Measurements from ENCODE around the gene TREX2.
"Not testable (repeated sequence)": the region's sequence is repeated elsewhere in the genome, so short reads cannot be mapped to it uniquely, and the experiment has no call there.

The TREX2 gene

DNA sequence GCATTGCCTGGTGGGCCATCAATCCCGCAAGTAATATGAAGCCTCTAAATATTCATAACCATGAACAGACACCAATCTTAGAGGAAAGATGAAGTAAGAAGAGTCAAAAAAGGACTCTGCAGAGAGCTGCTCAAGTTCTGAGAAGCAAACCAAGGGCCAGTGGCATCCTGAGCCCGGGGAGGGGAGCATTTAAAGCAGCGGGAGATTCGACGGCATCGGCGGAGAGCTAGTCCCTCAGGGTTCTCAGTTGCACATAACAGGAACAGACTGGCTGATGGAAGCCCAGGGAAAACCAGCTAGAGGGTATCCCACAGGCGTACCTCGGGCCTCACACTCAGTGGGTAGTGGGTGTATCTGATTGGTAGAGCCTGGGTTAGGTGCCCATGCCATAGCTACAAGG, 39.8 kb downstream of the TREX2 start:
- no peak for DNase-seq

GRCh38 chrX:153405426-153405825, 40.4 kb downstream of the TREX2 start:
- DNase-seq, result no peak

DNA sequence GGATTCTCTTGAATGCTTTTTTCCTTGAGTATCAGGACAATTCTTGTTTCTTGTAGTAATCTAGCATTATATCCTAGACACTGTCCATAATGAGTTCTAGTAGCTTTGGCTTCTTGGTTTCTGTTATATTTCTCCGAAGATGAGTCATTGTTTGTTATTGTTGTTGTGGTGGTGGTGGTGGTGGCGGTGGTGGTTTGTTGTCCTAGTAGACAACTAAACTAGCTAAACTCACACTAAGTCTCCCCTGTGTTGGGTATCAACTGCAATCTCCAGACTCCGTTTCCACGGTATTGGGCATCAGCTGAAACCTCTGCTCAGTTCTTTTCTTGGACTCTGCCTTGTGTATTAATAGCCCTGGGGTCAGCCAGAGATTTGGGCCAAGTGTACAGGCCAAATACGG, 41.5 kb downstream of the TREX2 start:
- not testable (repeated sequence) for DNase-seq

DNA sequence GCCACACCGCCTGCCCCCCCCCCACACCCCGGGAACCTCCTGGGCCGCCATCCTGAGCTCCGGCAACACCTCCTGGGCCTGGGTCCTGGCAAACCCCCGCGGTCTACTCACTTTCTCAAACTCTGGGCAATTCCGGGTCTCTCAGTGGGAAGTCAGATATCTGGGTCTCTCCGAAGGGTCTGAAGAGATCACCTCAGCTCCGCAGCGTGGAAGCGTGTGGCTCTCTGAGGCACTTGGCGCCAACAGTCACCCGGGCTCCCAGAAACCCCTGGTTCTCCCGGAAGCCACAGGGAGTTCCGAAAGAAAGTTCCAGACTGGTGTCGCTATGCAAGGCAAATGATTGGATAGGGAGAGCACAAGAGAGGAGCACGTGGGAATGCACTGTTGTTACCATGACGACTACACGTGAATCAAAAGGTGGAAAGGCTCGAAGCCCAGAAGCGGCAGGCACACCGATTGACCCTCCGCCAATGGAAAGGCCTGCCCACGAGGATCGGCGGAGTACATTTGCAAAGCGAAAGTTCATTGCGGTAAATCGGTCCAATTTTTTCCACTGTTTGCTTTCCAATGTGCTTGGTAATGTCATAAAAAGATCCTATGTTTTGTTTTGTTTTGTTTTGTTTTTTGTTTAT, 44.6 kb downstream of the TREX2 start, which contains the start of gene PNMA6E:
TSS of gene PNMA6E (minus strand) at position 218 of the 632 bp plus-strand sequence. CDS start 2,501 bp downstream, outside the sequence.
- DNase-seq, result no peak

- no peak for DNase-seq
These were observed 45.4 kb downstream of the TREX2 start for GRCh38 chrX:153400146-153401132.

- DNase-seq, result no peak
These were observed 47.4 kb downstream of the TREX2 start for GRCh38 chrX:153398275-153398960.

DNA sequence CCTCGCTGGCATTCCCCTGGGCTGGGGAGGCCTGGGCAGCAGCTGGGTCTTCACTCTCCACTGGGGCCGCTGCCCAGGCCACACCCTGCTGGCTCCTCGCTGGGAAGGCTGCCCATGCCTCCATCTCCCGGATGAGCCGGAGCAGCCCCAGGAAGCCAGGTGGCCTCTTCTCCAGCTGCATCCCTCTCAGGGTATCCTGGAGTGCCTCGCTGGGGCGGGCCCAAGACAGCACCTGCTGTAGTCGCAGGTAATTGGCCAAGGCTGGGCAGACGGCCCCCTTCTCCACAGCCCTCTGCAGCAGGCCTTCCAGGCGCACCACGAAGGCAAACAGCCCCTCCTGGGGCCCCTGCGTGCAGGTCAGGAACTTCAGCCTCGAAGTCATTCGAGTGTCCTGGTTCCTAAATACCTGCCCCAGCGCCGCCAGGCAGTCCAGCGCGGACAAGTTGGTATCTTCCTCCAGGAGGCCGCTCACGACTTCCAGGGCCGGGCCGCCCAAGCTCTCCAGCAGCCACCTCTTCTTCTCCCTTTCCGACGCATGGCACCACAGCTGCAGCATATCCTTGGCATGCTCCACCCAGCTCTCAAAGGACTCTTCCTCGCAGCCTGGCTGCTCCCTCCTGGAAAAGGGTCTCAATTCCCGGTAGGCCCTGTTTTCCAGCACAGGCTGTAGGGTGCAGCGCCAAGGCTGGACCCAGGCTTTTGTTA, 48.4 kb downstream of the TREX2 start:
- DNase-seq, result no peak

DNA sequence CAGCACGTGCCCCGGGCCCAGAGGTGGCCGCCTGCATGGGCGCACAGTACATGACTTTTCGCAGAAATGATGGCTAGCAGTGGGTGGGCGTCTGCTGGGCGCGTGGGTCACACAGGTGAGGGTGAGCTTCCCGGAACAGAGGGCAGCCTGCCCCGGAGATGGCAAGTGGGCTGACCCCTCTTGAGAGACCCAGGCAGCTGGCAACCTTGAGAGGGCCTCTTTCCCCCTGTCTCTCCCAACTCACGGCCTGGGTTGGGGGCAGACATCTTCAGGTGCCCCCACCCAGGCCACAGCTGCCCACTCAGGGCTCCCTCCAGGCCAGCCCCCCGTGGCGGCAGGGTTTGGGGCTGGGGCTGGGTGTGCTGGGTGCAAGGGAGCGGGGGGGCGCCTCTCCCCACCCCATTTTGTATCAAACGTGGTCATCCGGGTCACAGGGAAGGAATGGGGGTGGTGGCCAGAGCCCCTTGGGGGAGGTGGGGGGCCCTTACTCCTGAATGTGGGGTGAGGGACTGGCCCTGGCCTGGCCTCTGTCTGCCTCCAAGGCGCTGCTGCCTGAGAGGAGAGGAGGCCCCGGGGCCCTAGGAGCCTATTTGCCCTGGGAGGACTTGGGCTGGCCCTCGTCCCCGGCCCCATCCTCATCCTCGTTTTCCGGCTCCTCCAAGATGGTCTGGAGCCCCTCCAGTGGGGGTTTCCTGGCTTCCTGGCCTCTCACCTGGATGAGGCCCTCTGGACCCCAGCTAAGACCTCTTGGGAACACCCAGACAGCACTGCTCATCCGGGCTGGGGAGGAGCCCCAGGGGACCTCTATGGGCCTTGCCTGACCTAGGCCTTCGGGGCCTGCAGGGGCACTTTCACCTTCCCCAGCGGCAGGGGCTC, 49.3 kb downstream of the TREX2 start:
- no peak for DNase-seq

DNA sequence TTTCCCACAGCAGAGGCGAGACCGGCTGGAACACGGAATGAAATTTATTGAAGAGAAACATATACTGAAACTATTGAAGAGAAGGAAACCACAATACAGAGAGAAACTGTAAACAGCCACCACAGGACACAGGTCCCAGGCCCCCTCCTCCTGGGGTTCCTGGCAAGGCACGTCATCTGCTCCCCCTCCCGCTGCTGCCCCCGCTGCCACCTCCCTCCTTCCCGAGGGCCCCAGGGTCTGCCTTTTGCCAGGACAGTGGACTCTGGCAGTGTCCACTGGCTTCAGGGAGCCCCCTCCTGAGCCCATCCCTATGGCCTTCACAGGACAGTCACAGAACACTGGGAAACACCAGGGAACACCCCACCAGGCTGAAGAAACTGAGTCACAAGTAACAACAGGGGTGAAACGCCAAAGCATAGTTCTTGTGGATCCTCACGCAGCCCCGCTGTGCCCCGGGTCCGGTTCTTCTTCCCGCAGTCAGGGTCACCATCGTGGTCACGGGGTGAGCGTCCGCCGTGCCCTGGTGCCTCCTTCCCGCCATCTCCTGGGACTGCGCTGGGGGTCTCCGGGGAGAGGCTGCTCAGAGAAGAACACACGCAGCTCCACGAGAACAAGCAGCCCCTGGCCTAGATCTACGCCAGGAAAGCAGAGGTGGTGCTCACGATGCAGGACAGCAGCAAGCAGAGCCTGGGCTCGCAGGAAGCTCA, 50.1 kb downstream of the TREX2 start:
- DNase-seq, result no peak

- no peak for DNase-seq
These were observed 51.2 kb downstream of the TREX2 start for GRCh38 chrX:153394612-153395011.
